DND-41 (cell line): ENCODE results near the gene LIN9.

ENCODE experiments used
- EZH2 ChIP-seq: IDR thresholded peaks from 3 replicates; pipeline ENCODE4 v1.6.1; 2012; ENCODE audit warnings: borderline replicate concordance, low read depth, mild to moderate bottlenecking, moderate library complexity, low read length, inconsistent platforms; ENCODE audit not compliant: severe bottlenecking
- TF ChIP-seq, protein P1 (sequence below): IDR thresholded peaks from 2 replicates; pipeline ENCODE4 v1.5.1; 2012; ENCODE audit warnings: borderline replicate concordance, low read length, moderate library complexity, mild to moderate bottlenecking; ENCODE audit not compliant: poor library complexity, severe bottlenecking; ENCODE audit errors: extremely low read depth

GRCh38 chr1:226357416-226357815 lies 48.5 kb upstream of the LIN9 start:
- TF ChIP-seq, protein P1, sequence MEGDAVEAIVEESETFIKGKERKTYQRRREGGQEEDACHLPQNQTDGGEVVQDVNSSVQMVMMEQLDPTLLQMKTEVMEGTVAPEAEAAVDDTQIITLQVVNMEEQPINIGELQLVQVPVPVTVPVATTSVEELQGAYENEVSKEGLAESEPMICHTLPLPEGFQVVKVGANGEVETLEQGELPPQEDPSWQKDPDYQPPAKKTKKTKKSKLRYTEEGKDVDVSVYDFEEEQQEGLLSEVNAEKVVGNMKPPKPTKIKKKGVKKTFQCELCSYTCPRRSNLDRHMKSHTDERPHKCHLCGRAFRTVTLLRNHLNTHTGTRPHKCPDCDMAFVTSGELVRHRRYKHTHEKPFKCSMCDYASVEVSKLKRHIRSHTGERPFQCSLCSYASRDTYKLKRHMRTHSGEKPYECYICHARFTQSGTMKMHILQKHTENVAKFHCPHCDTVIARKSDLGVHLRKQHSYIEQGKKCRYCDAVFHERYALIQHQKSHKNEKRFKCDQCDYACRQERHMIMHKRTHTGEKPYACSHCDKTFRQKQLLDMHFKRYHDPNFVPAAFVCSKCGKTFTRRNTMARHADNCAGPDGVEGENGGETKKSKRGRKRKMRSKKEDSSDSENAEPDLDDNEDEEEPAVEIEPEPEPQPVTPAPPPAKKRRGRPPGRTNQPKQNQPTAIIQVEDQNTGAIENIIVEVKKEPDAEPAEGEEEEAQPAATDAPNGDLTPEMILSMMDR: no peak
- TF ChIP-seq EZH2: no peak
